Mesenchymal stem cell (in vitro differentiated cells and primary cell): ENCODE results near the gene KCNF1.

Source experiments
- DNase-seq: peaks from one replicate; pipeline ENCODE4 v3.0.0-alpha.2; 2013
- H2AFZ ChIP-seq: one replicate; pipeline ENCODE4 v1.6.1; 2013; ENCODE audit warnings: low read depth, mild to moderate bottlenecking, control low read depth, inconsistent platforms, low read length, moderate library complexity
- H2AK5ac ChIP-seq: 2 replicates; pipeline ENCODE4 v1.6.1; 2013; ENCODE audit warnings: low read length, moderate library complexity, mild to moderate bottlenecking, inconsistent platforms; ENCODE audit not compliant: severe bottlenecking
- H2BK120ac ChIP-seq: one replicate; pipeline ENCODE4 v1.6.1; 2013; ENCODE audit warnings: low read depth, mild to moderate bottlenecking, inconsistent platforms, low read length, moderate library complexity
- H2BK12ac ChIP-seq, 2 experiments: one replicate each; pipeline ENCODE4 v1.6.1; 2013; ENCODE audit warnings: inconsistent platforms in 2 of 2, low read length in 2 of 2, mild to moderate bottlenecking in 2 of 2, moderate library complexity in 2 of 2, control low read depth in 1 of 2
- H2BK15ac ChIP-seq: one replicate; pipeline ENCODE4 v1.6.1; 2013; ENCODE audit warnings: mild to moderate bottlenecking, low read depth, inconsistent platforms; ENCODE audit not compliant: poor library complexity, severe bottlenecking
- H2BK5ac ChIP-seq: 2 replicates; pipeline ENCODE4 v1.6.1; 2013; ENCODE audit warnings: low read depth, mild to moderate bottlenecking, low read length, control low read depth, inconsistent platforms; ENCODE audit not compliant: poor library complexity, severe bottlenecking
- H3K14ac ChIP-seq, 2 experiments: one replicate each; pipeline ENCODE4 v1.6.1; 2013; ENCODE audit warnings: inconsistent platforms in 2 of 2, low read length in 2 of 2, control low read depth in 1 of 2, mild to moderate bottlenecking in 1 of 2, moderate library complexity in 1 of 2
- H3K18ac ChIP-seq, 2 experiments: one replicate each; pipeline ENCODE4 v1.6.1; 2013; ENCODE audit warnings: inconsistent platforms in 2 of 2, low read length in 2 of 2, control low read depth in 1 of 2, low read depth in 1 of 2, mild to moderate bottlenecking in 1 of 2
- H3K23ac ChIP-seq, 2 experiments: one replicate each; pipeline ENCODE4 v1.6.1; 2013; ENCODE audit warnings: inconsistent platforms in 2 of 2, low read length in 2 of 2, mild to moderate bottlenecking in 2 of 2, moderate library complexity in 2 of 2, control low read depth in 1 of 2
- H3K27ac ChIP-seq: 2 replicates; pipeline ENCODE4 v1.5.1; 2013; ENCODE audit warnings: mild to moderate bottlenecking, moderate library complexity, low read length, control low read depth, inconsistent platforms; ENCODE audit not compliant: poor library complexity, severe bottlenecking
- H3K27me3 ChIP-seq, 2 experiments: 2 replicates each; pipeline versions ENCODE4 v1.6.1 to v1.7.0; 2013; ENCODE audit warnings: low read length in 2 of 2, mild to moderate bottlenecking in 2 of 2, moderate library complexity in 2 of 2, control low read depth in 1 of 2, inconsistent platforms in 1 of 2; ENCODE audit not compliant: control insufficient read depth in 1 of 2, insufficient read depth in 1 of 2
- H3K36me3 ChIP-seq, 2 experiments: 2 replicates each; pipeline versions ENCODE4 v1.6.1 to v1.7.0; 2013; ENCODE audit warnings: low read length in 2 of 2, control low read depth in 1 of 2, inconsistent platforms in 1 of 2, low read depth in 1 of 2, mild to moderate bottlenecking in 1 of 2; ENCODE audit not compliant: insufficient read depth in 2 of 2, control insufficient read depth in 1 of 2
- H3K4ac ChIP-seq, 2 experiments: one replicate each; pipeline ENCODE4 v1.6.1; 2013; ENCODE audit warnings: inconsistent platforms in 2 of 2, low read length in 2 of 2, mild to moderate bottlenecking in 2 of 2, moderate library complexity in 2 of 2, control low read depth in 1 of 2, low read depth in 1 of 2
- H3K4me1 ChIP-seq: 2 replicates; pipeline ENCODE4 v1.6.1; 2013; ENCODE audit warnings: low read depth, low read length, control low read depth; ENCODE audit not compliant: control insufficient read depth, insufficient read depth
- H3K4me2 ChIP-seq: 2 replicates; pipeline ENCODE4 v1.6.1; 2013; ENCODE audit warnings: low read length, mild to moderate bottlenecking, inconsistent platforms; ENCODE audit not compliant: poor library complexity, severe bottlenecking
- H3K4me3 ChIP-seq, 2 experiments: 2 replicates each; pipeline versions ENCODE4 v1.5.1 to v1.7.0; 2013; ENCODE audit warnings: low read length in 2 of 2, mild to moderate bottlenecking in 2 of 2, control low read depth in 1 of 2, low read depth in 1 of 2; ENCODE audit not compliant: insufficient read depth in 1 of 2
- H3K79me1 ChIP-seq: replicated peaks from 2 replicates; pipeline ENCODE4 v1.6.1; 2013; ENCODE audit warnings: mild to moderate bottlenecking, control low read depth, low read length, inconsistent platforms; ENCODE audit not compliant: poor library complexity, severe bottlenecking
- H3K9ac ChIP-seq: 2 replicates; pipeline ENCODE4 v1.7.0; 2013; ENCODE audit warnings: mild to moderate bottlenecking, low read length, moderate library complexity
- H3K9me3 ChIP-seq: 2 replicates; pipeline ENCODE4 v1.7.0; 2013; ENCODE audit warnings: mild to moderate bottlenecking, low read length; ENCODE audit not compliant: control insufficient read depth
- H4K8ac ChIP-seq: one replicate; pipeline ENCODE4 v1.6.1; 2013; ENCODE audit warnings: inconsistent platforms, mild to moderate bottlenecking, low read length, moderate library complexity
- H4K91ac ChIP-seq: one replicate; pipeline ENCODE4 v1.6.1; 2013; ENCODE audit warnings: mild to moderate bottlenecking, low read length, inconsistent platforms
- WGBS: methylation state at CpG from one replicate; pipeline ENCODE4 v1.1.7; 2013; ENCODE audit warnings: mixed read lengths; 5-methylcytosine and 5-hydroxymethylcytosine counted together

The KCNF1 gene

GRCh38 chr2:10891390-10891789 is 20.3 kb upstream of the KCNF1 start:
- Histone ChIP-seq H4K8ac (no peak overlapping the region), H3K4me1 (peaks cover 9% of the 10 kb centered on the region), H2BK15ac (no peak overlapping the region), H3K23ac (no peak overlapping the region), H3K4me3 (no peak overlapping the region), H3K9ac (no peak overlapping the region), H2BK120ac (no peak overlapping the region), H2AFZ (no peak overlapping the region), H2BK12ac (no peak overlapping the region), H3K4me2 (no peak overlapping the region), H3K18ac (no peak overlapping the region), H2BK5ac (no peak overlapping the region), H3K4ac (no peak overlapping the region), H3K36me3 (no peaks in the 10 kb centered on the region), H3K27me3 (peaks cover 50 to 72% of the 10 kb centered on the region in 2 experiments), H3K27ac (no peak overlapping the region), H4K91ac (no peak overlapping the region), H3K79me1 (no peaks in the 10 kb centered on the region), H2AK5ac (no peak overlapping the region), H3K14ac (no peak overlapping the region), H3K9me3 (no peaks in the 10 kb centered on the region)
- DNase-seq, result no peak
- 88% methylated on average over 6 of the region's 6 CpGs for WGBS

GRCh38 chr2:10891848-10892247 is 19.9 kb upstream of the KCNF1 start:
- no peak for DNase-seq
- H2BK120ac ChIP-seq, result no peak overlapping the region
- no peak overlapping the region for H2AK5ac ChIP-seq
- H3K18ac ChIP-seq, result no peak overlapping the region
- no peaks in the 10 kb centered on the region for H3K79me1 ChIP-seq
- H2AFZ ChIP-seq, result no peak overlapping the region
- no peak overlapping the region for H3K4me3 ChIP-seq
- no peak overlapping the region for H2BK5ac ChIP-seq
- H3K9ac ChIP-seq, result no peak overlapping the region
- H3K23ac ChIP-seq, result no peak overlapping the region
- no peak overlapping the region for H3K4ac ChIP-seq
- peaks cover 9% of the 10 kb centered on the region for H3K4me1 ChIP-seq
- no peaks in the 10 kb centered on the region for H3K9me3 ChIP-seq
- H2BK15ac ChIP-seq, result no peak overlapping the region
- peaks cover 50 to 68% of the 10 kb centered on the region in 2 experiments for H3K27me3 ChIP-seq
- H3K14ac ChIP-seq, result no peak overlapping the region
- no peak overlapping the region for H4K91ac ChIP-seq
- no peak overlapping the region for H3K27ac ChIP-seq
- 88% methylated on average over 5 of the region's 5 CpGs for WGBS
- H3K4me2 ChIP-seq, result no peak overlapping the region
- H3K36me3 ChIP-seq, result no peaks in the 10 kb centered on the region
- no peak overlapping the region for H2BK12ac ChIP-seq
- H4K8ac ChIP-seq, result no peak overlapping the region

GRCh38 chr2:10892316-10892715 is 19.4 kb upstream of the KCNF1 start:
- Histone ChIP-seq H3K79me1 (no peaks in the 10 kb centered on the region), H3K36me3 (no peaks in the 10 kb centered on the region), H2AFZ (no peak overlapping the region), H3K9me3 (no peaks in the 10 kb centered on the region), H2BK12ac (no peak overlapping the region), H3K4me2 (no peak overlapping the region), H3K14ac (no peak overlapping the region), H4K8ac (no peak overlapping the region), H2BK15ac (no peak overlapping the region), H2BK120ac (no peak overlapping the region), H2BK5ac (no peak overlapping the region), H3K9ac (no peak overlapping the region), H4K91ac (no peak overlapping the region), H3K18ac (no peak overlapping the region), H3K4me3 (no peak overlapping the region), H3K4ac (no peak overlapping the region), H2AK5ac (no peak overlapping the region), H3K27ac (no peak overlapping the region), H3K4me1 (peaks cover 8% of the 10 kb centered on the region), H3K27me3 (peaks cover 50 to 63% of the 10 kb centered on the region in 2 experiments), H3K23ac (no peak overlapping the region)
- DNase-seq, result no peak

- Histone ChIP-seq H2AK5ac (no peak overlapping the region), H2BK120ac (no peak overlapping the region), H4K8ac (no peak overlapping the region), H3K9me3 (no peaks in the 10 kb centered on the region), H3K14ac (no peak overlapping the region), H2BK5ac (no peak overlapping the region), H3K4me3 (no peak overlapping the region), H3K79me1 (no peaks in the 10 kb centered on the region), H4K91ac (no peak overlapping the region), H2BK12ac (no peak overlapping the region), H2BK15ac (no peak overlapping the region), H3K36me3 (no peaks in the 10 kb centered on the region), H2AFZ (no peak overlapping the region), H3K9ac (no peak overlapping the region), H3K23ac (no peak overlapping the region), H3K4ac (no peak overlapping the region), H3K18ac (no peak overlapping the region), H3K4me2 (no peak overlapping the region), H3K27ac (no peak overlapping the region), H3K27me3 (peaks cover 50 to 61% of the 10 kb centered on the region in 2 experiments), H3K4me1 (peaks cover 8% of the 10 kb centered on the region)
- 76% methylated on average over 5 of the region's 5 CpGs for WGBS
- no peak for DNase-seq
These were observed 18.9 kb upstream of the KCNF1 start for GRCh38 chr2:10892796-10893350.
